ENCODE data around the gene P2RY8.

P2RY8 gene

GRCh38 chrX:1464971-1465285, 72.1 kb downstream of the P2RY8 start:
- Histone ChIP-seq H3K4me1 (ENCODE audit: control insufficient read depth, low read length) (peaks cover 64% of the 10 kb centered on the region), H3K27me3 (ENCODE audit: control insufficient read depth, low read length) (no peaks in the 10 kb centered on the region), H3K4me3 (ENCODE audit: low read length) (no peak overlapping the region), H3K27ac (ENCODE audit: low read depth, low read length) (no peak overlapping the region), H3F3A (ENCODE audit: control insufficient read depth, insufficient read depth) (peaks cover 49% of the 10 kb centered on the region), H3K79me2 (ENCODE audit: control insufficient read depth, low read length) (peaks cover 51% of the 10 kb centered on the region), H3K4me2 (ENCODE audit: low read length) (no peak overlapping the region), H4K20me1 (ENCODE audit: control insufficient read depth, insufficient read depth, low read depth, low read length) (peaks cover 21% of the 10 kb centered on the region), H3K9me3 (ENCODE audit: control insufficient read depth, insufficient read depth, low read length) (no peaks in the 10 kb centered on the region), H3K9me2 (replicated peaks; ENCODE audit: control insufficient read depth, low read length) (no peaks in the 10 kb centered on the region), H3K36me3 (ENCODE audit: control insufficient read depth, low read length) (peaks cover 67% of the 10 kb centered on the region)
- TF ChIP-seq CTCF (IDR thresholded peaks at IDR 0.05; ENCODE audit: low read depth, low read length, poor library complexity, severe bottlenecking) = no peak
- TF ChIP-seq EZH2phosphoT487 (IDR thresholded peaks at IDR 0.05; ENCODE audit: borderline replicate concordance, low read length) = no peak

GRCh38 chrX:1464041-1464970, 72.7 kb downstream of the P2RY8 start:
- no peak overlapping the region for H3K27ac ChIP-seq (ENCODE audit: low read depth, low read length)
- peaks cover 45% of the 10 kb centered on the region for H3K79me2 ChIP-seq (ENCODE audit: control insufficient read depth, low read length)
- no peaks in the 10 kb centered on the region for H3K9me3 ChIP-seq (ENCODE audit: control insufficient read depth, insufficient read depth, low read length)
- no peaks in the 10 kb centered on the region for H3K9me2 ChIP-seq (replicated peaks; ENCODE audit: control insufficient read depth, low read length)
- peaks cover 44% of the 10 kb centered on the region for H3F3A ChIP-seq (ENCODE audit: control insufficient read depth, insufficient read depth)
- no peaks in the 10 kb centered on the region for H3K27me3 ChIP-seq (ENCODE audit: control insufficient read depth, low read length)
- peaks cover 58% of the 10 kb centered on the region for H3K4me1 ChIP-seq (ENCODE audit: control insufficient read depth, low read length)
- TF ChIP-seq EZH2phosphoT487 (IDR thresholded peaks at IDR 0.05; ENCODE audit: borderline replicate concordance, low read length) (no peak), CTCF (IDR thresholded peaks at IDR 0.05; ENCODE audit: low read depth, low read length, poor library complexity, severe bottlenecking) (no peak)
- peaks cover 21% of the 10 kb centered on the region for H4K20me1 ChIP-seq (ENCODE audit: control insufficient read depth, insufficient read depth, low read depth, low read length)
- H3K36me3 ChIP-seq (ENCODE audit: control insufficient read depth, low read length) = peaks cover 61% of the 10 kb centered on the region
- no peak overlapping the region for H3K4me3 ChIP-seq (ENCODE audit: low read length)
- H3K4me2 ChIP-seq (ENCODE audit: low read length) = no peak overlapping the region

GRCh38 chrX:1463581-1463980, 73.4 kb downstream of the P2RY8 start:
- TF ChIP-seq EZH2phosphoT487 (IDR thresholded peaks at IDR 0.05; ENCODE audit: borderline replicate concordance, low read length) (no peak), CTCF (IDR thresholded peaks at IDR 0.05; ENCODE audit: low read depth, low read length, poor library complexity, severe bottlenecking) (no peak)
- Histone ChIP-seq H3K27me3 (ENCODE audit: control insufficient read depth, low read length) (no peaks in the 10 kb centered on the region), H3K9me2 (replicated peaks; ENCODE audit: control insufficient read depth, low read length) (no peaks in the 10 kb centered on the region), H4K20me1 (ENCODE audit: control insufficient read depth, insufficient read depth, low read depth, low read length) (peaks cover 21% of the 10 kb centered on the region), H3K4me2 (ENCODE audit: low read length) (no peak overlapping the region), H3K27ac (ENCODE audit: low read depth, low read length) (no peak overlapping the region), H3K79me2 (ENCODE audit: control insufficient read depth, low read length) (peaks cover 42% of the 10 kb centered on the region), H3F3A (ENCODE audit: control insufficient read depth, insufficient read depth) (peaks cover 41% of the 10 kb centered on the region), H3K4me3 (ENCODE audit: low read length) (no peak overlapping the region), H3K4me1 (ENCODE audit: control insufficient read depth, low read length) (peaks cover 58% of the 10 kb centered on the region), H3K9me3 (ENCODE audit: control insufficient read depth, insufficient read depth, low read length) (no peaks in the 10 kb centered on the region), H3K36me3 (ENCODE audit: control insufficient read depth, low read length) (peaks cover 57% of the 10 kb centered on the region)

Measured in DOHH2 (cell line).